GM19240 (cell line): ENCODE data around the gene SPRYD3.
"Not testable (repeated sequence)": the region's sequence is repeated elsewhere in the genome, so short reads cannot be mapped to it uniquely, and the experiment has no call there.

Experiments
- DNase-seq: peaks from one replicate; pipeline ENCODE4 v3.0.0; 2011; ENCODE audit warnings: low spot score; ENCODE audit not compliant: insufficient read length

Gene SPRYD3

DNA sequence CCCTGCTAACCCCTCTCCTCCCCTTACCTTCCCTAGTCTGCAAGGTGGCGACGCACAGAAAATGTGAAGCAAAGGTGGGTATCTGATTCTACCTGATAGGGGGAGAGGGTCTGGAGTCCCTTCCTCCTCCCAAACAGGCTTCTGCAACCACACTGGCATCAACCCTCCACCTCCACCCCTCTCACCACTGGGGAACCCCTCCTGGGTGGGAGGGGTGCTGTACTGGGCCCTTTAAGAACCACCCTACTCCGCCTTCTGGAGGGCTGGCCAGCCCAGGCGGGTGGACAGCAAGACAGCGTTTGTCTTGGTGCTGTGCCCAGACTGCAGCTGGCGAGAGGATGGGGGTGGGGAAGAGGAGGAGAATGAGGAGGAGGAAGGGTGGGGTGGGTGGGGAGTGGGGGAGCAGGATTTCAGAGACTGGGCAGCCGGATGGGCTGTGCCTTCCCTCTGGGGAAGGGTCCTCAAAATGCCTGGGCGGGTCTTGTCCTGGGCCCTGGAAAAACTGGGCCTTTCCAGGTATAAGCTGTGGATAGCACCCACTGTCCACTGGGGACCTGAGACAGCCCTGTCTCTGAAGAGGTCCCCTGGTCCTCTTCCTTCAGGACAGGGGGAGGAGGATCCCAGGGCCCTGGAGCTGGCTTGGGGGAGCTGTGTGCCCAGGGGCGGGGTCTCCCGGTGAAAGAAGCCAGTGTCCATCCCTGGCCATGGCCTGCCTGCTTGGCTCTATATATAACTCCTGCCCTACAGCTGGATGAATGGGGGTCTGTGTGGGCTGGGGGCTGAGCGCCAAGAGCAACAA, 26.6 kb downstream of the SPRYD3 start:
- DNase-seq, result no peak

DNA sequence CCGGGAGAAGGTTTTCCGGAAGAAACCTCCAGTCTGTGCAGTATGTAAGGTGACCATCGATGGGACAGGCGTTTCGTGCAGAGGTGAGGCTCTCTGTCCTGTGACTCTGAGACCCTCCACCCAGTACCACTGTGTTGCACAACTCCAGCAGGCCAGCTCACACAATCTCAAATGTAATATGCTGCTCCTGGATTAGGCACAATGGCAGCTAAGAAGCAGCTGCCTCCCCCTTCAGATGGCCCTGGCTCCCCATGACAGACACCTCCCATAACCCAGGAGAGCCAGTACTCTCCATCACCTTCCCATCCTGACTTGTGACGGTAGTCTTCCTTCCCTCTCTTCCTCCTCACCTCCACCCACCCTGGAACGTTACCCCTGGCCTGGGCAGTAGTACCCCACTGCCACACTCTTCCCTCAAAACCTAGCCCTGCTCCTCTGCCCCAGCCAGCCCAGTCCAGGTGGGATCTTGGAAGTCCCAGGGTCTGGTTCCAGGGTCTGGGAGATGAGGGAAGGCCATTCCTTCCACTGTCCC, 27.2 kb downstream of the SPRYD3 start:
- DNase-seq, result no peak

DNA sequence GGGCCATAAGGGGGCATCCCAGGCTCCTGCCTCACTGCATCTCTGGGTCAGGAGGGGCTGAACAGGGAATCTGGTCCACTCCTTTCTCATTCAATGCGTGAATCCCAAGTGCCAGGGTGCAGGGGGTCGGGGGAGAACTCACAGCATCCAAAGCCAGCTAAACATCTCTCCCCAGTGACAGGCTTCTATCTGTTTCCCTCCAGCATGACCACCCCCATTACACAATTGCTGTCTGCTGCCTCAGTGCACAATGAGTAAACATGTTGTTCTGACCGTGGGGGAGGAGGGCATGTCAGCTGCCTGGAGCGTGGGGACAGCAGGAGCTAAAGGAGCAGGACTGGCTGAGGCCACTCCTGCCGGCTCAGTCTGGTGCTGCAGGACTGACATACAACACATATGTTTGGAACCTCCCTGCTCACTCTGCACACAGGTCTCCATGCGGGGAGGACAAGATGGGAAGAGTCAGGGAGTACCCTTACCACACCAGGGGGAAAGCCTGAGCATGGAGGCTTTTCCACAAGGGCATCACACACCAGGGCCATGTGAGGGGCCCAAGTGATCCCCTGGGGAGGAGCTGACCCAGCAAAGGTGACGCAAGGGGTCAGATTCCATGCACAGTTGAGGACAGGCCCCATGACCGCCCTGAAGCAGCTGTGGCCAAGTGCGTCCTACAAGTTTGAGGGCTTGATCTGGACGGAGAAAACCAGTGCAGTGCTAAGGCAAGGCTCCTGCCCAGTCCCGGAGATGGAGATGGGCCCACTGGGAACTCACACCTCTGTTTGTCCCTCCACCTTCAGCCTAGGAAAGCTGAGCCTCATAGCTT, 27.9 kb downstream of the SPRYD3 start:
- DNase-seq, result no peak

DNA sequence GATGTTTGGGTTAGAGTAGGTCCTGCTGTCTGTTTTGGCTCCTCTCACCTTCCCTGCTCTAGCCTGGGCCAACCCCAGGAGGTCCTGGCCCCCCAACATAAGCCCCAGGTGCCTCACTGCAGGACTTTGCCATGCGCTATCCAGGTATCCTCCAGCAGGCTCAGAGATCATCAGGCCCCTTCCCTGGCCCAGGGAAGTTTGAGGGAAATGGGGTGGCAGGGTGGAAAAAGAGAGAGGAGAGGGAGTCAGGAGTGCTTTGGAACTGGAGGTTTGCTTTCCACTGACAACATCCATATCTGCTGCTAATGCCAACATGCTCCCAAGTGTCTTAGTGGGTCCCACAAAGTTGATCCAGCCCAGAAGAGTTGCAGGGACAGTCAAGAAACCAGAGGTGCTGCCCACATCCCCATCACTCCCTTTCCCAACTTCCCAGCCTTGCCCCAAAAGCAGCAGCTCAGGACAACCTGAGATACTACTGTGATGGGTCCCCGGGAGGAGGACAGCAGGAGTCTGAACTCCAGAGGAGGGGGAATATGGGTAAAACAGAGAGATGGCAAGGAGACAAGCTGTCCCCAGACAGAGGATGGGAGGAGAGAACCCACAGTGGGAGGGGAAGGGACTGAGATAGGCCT, 28.6 kb downstream of the SPRYD3 start:
- no peak for DNase-seq

DNA sequence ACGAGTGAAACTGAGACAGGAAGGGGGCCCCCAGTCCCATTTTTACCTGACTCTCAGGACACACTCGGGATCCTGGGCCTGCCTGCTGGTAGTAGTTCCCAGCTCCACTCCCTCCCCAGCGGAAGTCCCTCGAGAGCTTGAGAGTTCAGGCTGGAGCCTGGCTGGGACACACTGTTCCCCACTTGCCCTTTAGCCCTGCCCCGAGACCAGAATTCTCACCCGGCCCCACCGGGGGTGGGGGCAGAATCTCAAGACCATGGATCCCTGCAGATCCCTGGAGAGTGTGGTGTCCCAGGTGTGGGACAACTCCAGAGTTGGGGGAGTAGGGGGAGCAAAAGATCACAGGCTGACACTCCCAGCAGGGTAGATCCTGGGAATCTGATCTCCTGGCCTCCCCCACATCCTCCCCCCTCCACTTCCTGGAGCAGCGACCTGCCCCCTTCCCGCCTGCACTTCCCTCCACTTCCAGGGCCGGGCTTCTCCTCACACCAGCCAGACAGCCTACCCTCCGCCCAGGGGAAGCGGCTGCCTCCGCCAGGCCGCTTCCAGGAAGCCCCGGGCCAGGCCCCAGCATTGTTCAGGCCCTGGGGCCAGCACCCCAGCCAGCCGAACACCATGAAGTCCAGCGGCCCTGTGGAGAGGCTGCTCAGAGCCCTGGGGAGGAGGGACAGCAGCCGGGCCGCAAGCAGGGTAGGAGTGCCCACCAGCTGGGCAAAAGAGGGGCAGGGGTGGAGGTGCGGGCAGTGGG, 29.4 kb downstream of the SPRYD3 start, which contains the start of gene TNS2:
TSS of gene TNS2 (plus strand) at position 495 of the 748 bp plus-strand sequence. CDS start at position 616, 121 bp downstream.
- DNase-seq, result no peak

DNA sequence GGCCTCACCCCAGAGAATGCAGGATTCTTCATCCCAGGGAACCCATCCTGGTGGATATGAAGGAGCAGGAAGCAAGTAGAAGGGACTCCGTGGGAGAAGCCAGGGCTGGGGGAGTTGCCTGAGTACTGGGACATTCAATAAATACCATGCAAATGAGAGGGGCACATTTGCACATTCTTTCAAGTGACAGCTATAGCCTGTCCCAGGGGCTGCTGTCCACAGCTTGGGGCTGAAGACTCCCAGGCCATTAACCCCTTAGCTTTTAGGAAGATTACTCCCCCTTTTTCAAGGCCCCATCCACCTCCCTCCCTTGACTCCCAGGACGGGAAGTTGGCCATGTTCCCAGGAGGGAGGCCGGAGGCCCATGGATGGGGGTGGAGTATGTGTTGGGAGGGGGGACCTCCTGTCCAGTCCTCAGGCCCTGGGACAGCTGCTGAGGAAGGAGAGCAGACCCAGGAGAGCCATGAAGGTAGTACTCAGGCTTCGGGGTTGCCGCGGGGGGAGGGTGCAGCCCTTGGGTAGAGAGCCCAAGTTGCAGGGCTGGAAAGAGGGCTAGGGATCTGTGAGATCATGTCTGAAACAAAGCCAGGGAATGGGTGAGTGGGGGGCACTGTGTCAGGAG, 30.3 kb downstream of the SPRYD3 start:
- no peak for DNase-seq

DNA sequence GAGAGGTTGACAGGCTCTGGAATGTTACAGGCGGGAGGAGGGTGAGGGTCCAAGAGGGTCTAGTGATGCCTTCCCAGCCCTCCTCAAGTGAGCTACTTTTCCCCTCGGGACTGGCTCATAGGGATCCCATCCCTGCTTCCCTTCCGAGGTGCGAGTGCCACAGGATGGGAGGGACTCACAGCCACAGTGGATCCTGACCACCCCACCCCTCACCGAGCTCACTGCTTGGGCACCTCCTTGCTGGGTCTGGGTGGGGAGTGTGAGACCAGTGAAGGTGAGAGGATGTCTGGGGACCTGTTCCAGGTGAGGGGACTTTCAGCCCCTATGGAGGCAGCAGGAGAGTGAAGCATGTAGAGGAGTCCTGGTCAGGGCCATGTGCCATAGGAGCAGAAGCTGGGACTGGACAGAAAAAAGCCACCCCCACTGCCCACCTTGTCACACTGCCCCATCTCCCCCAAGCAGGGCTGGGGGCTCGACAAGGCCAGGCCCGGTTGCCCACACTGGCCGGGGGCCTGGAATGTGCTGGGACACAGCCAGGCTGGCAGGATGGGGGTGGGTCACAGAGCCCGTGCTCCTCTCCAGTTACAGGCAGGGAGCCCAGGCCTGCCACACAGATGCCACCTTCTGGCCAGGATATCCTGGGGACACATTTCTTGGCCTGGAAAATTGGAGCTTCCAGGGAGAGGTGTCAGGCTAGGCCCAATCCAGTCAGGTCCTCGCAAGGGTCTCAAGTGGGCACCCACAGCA, 31.0 kb downstream of the SPRYD3 start:
- DNase-seq, result no peak

DNA sequence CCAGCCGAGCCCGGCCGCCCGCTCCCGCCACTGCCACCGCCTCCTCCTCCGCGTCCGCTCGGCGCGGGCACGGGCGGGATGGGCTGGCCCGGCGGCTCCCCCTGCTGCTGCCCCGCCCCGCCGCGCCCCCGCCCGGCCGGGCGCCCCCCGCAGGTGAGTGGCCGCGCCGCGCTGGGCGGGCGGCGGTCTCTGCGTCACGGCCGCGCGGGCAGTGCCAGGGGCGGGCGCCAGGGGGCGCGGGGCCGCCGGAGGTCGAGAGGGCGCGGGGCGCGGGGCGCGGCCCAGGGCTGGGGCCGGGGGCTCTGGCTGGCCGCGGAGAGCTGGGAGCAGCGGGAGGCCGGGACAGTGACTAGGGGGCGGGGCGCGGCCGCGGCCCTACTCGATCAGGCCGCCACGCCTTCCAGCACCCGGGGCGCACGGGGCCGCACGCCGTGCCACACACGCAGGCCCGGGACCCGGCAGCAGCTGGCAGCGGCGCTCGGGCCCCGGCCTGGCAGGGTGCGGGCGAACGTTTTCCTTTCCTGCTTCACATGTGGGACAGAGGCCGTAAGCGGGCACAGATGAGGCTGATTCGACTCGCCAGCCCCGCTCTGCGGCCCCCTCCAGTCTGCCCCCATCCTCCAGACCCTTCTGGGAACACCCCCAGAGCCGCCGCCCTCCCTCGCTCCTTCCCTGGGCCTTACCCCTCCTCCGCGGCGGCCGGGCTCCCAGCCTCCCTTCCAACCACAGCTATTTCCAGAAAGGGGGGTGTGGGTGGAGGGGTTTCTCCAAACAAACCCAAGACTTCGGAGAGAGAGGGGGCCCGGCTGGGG, 31.8 kb downstream of the SPRYD3 start:
- DNase-seq, result no peak

DNA sequence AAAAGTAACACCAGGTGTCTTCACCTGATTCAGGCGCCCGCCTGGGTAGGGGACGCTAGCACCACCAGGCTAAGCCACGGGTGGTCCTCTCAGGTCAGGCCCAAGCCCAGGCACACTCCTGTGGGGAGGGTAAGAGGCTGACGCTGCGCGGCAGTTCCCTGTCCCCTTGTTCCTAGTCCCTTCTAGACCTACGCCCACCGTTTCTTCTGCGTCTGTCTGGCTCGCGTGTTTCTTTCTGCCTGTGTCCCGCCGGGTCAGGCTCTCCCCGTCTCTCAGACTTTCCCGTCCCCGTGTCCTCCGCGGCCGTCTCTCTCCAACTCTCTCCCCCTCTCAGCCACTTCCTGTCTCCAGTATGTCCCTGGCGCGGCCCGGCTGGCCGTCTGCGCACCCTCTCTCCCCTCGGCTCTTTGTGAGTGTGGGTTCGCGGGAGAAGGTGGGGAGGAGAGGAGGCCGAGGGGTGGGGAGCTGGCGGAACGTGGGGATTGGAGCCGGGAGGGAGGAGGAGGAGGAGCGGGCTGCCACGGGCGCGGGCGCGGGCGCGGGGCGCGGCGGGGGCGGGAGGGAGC, 32.5 kb downstream of the SPRYD3 start:
- DNase-seq, result no peak

DNA sequence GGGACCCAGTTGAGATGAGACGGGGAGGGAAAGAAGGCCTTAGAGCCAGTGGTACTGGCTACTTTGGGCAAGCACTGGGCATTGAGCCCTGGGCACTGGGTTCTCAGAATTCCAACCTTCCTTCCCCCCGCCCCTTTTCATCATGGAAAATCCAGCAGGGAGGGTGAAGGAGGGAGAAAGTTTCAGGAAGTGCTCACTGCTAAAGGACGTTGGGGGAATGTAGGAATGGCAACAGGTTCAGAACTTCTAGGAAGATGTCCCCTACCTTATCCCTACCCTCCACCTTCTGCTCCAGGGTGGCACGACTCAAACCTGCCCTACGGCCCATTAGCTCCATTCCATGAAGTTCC, 33.5 kb downstream of the SPRYD3 start:
- DNase-seq, result no peak

DNA sequence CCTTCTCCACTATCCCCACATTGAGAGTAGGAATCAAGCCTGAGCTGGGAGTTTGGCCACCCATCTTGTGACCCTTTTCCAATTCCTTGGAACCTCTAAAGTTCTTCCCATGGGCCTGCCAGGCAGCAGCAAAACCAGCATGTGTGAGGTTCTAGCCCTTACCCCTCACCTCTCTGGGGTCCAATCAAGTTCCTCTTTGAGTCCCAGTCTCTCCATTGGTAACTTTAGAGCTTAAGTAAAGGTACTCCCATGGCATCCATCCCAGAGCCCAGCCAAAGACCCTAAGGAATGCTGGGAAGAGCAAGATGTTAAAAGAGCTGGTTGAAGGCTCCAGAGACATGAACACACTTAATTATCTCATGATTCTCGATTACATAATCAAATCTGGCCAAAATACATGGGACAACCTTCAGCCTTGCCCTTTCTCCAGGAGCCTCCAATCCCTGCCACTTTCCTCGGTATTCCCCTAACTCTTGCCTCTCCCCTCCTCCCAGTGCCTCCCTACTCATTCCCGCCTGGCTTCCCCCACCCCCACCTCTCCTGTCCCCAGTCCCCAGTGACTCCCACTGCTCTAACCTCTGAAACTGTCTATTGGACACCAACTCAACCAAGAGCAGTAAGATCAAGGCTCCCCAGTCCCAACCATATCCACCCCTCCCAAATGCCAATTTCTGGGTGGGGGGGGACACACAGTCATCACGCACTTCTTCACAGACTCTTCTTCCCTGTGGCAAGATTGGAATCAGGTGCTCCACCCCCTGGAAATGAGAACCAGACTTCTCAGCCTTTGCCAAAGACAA, 34.1 kb downstream of the SPRYD3 start:
- no peak for DNase-seq

DNA sequence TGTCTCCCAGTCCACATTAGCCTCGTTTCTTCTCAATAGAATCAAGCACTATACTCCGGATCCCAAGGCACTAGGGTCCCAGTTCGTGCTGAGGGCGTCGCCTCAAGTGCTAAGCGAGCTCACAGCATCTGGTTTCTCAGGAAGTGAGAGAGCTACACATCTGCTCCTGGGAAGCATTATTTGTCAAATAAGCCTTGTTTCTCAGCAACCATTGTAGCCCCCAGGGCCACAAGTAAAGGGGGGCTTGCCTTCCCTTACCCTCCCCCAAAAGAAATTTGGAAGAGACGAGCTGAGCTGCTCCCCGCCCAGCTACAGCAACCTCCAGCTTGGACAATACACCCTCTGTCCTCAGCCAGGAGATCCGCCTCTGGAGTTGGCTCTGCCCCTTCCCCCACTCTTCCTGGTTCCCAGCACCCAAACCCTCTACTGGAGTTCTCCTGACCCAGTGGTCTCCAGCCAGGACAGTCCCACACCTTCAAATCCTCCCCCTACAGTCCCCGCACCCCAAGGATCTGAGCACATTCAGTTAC, 35.1 kb downstream of the SPRYD3 start:
- DNase-seq, result no peak

DNA sequence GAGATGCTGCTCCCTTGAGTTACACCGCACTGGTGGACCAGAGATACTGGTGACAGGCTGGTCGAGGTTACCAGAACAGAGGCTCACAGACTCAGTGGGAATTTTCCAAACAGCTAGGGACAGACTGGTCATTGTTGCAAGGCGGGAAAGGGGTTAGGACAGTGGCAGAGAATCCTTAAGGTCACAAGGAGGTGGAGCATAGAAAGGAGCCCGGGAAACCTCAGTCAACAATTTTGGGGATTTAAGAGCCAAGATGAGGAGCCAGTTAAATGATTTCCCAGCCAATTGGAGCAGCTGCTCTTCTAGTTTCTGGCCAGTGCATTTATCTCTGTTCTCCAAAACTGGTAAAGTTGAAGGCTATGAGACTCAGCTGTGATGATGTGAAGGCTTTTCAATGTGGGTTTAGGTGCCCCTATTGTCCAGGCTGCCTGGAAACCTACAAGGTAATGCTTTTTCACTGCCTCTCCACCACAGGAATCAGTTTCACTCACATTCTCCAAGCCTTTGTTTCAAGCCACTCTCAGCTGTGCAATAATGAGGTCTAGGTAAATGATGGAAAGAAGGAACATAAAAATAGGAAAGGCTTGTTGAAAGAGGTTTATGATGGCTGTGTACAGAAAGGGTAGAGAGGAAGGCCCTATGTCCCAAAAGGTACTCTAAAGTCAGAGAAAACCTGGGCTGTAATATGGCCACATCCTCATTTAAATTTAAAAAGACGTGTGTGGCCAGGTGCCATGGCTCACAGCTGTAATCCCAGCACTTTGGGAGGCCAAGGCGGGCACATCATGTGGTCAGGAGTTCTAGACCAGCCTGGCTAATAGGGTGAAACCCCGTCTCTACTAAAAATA, 36.4 kb downstream of the SPRYD3 start:
- DNase-seq, result no peak

DNA sequence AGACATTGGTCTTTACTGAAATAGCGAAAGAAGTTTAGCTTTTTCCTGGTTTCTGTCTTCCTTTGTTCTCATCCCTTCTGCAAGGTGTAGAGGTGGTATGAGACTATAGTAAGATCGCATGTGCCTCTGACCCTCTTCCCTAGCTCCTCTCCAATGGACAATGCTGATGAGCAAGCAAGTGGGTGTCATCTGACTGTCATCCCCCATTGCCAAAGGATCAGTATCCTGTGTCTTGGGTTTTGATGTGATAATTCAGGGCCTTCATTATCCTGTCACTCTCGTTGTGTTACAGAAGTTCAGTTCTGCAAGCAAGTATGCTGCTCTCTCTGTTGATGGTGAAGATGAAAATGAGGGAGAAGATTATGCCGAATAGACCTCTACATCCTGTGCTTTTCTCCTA, 39.3 kb downstream of the SPRYD3 start:
- no peak for DNase-seq

DNA sequence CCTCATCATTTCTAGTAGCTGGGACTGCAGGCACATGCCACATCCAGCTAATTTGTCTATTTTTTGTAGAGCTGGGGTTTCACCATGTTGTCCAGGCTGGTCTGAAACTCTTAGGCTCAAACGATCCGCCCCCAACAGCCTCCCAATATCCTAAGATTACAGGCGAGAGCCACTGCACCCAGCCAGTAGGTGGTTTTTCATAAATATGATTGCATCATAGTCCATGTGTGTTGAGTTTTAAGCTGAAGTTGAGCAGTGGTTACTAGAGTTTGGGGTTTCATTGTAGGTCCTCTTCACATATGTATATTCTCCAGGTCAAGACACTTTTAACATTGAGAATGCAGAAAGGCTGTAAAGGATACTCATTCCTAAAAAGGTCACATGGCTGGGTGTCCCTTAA, 42.4 kb downstream of the SPRYD3 start:
- no peak for DNase-seq

DNA sequence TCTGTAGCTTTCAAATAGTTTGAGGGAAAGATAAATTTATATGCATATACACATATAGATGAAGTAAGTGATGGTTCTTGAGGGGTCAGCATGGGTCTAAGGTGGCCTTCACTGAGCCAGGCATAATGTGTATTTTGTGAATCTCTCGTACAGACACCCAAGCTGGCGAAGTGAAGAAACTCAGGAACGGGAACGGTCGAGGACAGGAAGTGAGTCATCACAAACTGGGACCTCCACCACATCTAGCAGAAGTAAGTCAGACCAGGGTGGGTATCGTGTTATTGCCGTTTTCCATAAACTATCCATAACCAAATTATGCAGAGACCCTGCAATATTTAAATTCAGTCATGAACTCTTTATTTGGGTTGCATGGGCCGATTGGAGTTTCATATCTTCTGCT, 44.7 kb downstream of the SPRYD3 start:
- DNase-seq, result no peak

DNA sequence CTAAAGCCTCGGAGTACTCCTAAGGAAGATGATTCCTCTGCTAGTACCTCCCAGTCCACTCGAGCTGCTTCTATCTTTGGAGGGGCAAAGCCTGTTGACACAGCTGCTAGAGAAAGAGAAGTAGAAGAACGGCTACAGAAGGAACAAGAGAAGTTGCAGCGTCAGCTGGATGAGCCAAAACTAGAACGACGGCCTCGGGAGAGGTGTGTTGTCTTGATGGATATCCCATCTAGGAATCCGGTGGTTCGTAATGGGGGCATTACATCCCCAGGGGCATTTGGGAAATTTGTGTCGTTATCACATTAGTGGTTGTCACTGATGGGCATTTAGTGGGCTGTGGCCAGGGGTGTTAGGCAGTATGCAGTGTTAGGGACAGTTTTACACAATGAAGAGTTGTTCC, 45.4 kb downstream of the SPRYD3 start:
- DNase-seq, result not testable (repeated sequence)
